ENCODE data around the gene MAGEA4. TPM values are rescaled to one million over a fixed set of nuclear protein-coding genes. Genes with fewer than 3 reads are reported as not detected.

Gene MAGEA4
- total RNA-seq, 4 donors from 2014 or later: not detected

DNA sequence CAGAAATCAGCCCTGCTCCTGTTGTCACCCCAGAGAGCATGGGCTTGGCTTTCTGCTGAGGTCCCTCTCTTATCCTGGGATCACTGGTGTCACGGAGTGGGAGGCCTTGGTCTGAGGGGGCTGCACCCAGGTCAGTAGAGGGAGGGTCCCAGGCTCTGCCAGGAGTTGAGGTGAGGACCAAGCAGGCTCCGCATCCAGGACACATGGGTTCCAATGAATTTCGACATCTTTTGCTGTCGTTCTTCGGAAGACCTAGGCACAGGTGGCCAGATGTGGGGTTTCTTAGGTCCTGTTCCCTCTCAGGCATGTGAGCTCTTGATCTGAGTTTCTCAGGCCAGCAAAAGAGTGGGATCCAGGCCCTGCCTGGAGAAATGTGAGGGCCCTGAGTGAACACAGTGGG lies 10.0 kb downstream of the MAGEA4 start:
- Histone ChIP-seq H3K36me3 (no peaks in the 10 kb centered on the region), H3K27me3 (no peaks in the 10 kb centered on the region), H3K4me1 (no peaks in the 10 kb centered on the region), H3K4me3 (no peak overlapping the region), H3K9me3 (no peaks in the 10 kb centered on the region), H3K27ac (no peak overlapping the region)
- 81% methylated on average over 5 of the region's 5 CpGs; no CpG with 5 or more reads in 1 of the 2 donors for WGBS, 2 donors (ENCODE audit: low coverage in 1 of 2)
- intact Hi-C loops (cut with DNase I; ENCODE audit: low total_unique reads): no loop called here
- no peak for DNase-seq
- in situ Hi-C loops (cut with MboI; ENCODE audit: low pct_ligation_motif_present in 1 of 4, low pct_unique_long_range_greater_than_20kb in 1 of 4, low sequenced_read_pairs in 3 of 4): no loop called here
- TF ChIP-seq CTCF (IDR thresholded peaks at IDR 0.05) (no peak), POLR2AphosphoS5 (IDR thresholded peaks at IDR 0.05) (no peak), EP300 (IDR thresholded peaks at IDR 0.05; ENCODE audit: low read depth) (no peak), POLR2A (IDR thresholded peaks at IDR 0.05) (no peak)

GRCh38 chrX:151923648-151924047 lies 11.0 kb downstream of the MAGEA4 start:
- 97% methylated on average over 6 of the region's 6 CpGs; no CpG with 5 or more reads in 1 of the 2 donors for WGBS, 2 donors (ENCODE audit: low coverage in 1 of 2)
- intact Hi-C loops (cut with DNase I; ENCODE audit: low total_unique reads): no loop called here

GRCh38 chrX:151929126-151929525 lies 16.4 kb downstream of the MAGEA4 start:
- in situ Hi-C loops (cut with MboI; ENCODE audit: low pct_ligation_motif_present in 1 of 4, low pct_unique_long_range_greater_than_20kb in 1 of 4, low sequenced_read_pairs in 3 of 4): no loop called here
- intact Hi-C loops (cut with DNase I; ENCODE audit: low total_unique reads): no loop called here
- 58% methylated on average over 4 of the region's 4 CpGs; no CpG with 5 or more reads in 1 of the 2 donors for WGBS, 2 donors (ENCODE audit: low coverage in 1 of 2)

More at GRCh38 chrX:151923648-151924047, 11.0 kb downstream of the MAGEA4 start:
- DNase-seq: no peak
- H3K27me3 ChIP-seq: no peaks in the 10 kb centered on the region
- in situ Hi-C loops (cut with MboI; ENCODE audit: low pct_ligation_motif_present in 1 of 4, low pct_unique_long_range_greater_than_20kb in 1 of 4, low sequenced_read_pairs in 3 of 4): no loop called here
- no peaks in the 10 kb centered on the region for H3K4me1 ChIP-seq
- no peak overlapping the region for H3K27ac ChIP-seq
- H3K9me3 ChIP-seq: no peaks in the 10 kb centered on the region
- TF ChIP-seq CTCF (IDR thresholded peaks at IDR 0.05) (no peak), POLR2A (IDR thresholded peaks at IDR 0.05) (no peak), EP300 (IDR thresholded peaks at IDR 0.05; ENCODE audit: low read depth) (no peak), POLR2AphosphoS5 (IDR thresholded peaks at IDR 0.05) (no peak)
- no peak overlapping the region for H3K4me3 ChIP-seq
- H3K36me3 ChIP-seq: no peaks in the 10 kb centered on the region

DNA sequence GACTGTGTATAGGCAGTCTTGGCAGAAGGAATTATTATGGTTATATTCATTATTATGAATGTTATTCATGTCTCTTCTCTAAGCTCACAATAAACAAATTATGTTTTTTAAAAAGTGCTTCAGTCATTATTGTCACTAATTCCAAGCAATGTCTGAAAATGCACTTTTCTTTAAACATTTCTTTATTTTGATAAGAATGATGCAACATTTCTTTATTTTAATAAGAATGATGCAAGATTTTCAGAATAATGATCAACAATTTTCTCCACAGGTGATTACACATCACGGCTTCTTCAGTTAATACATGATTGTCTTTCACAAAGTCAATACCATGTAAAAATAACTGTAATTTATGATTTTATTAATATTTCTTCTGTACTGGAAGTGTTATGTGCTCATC lies 22.7 kb downstream of the MAGEA4 start:
- Histone ChIP-seq H3K27me3 (no peaks in the 10 kb centered on the region), H3K4me1 (no peaks in the 10 kb centered on the region), H3K36me3 (no peaks in the 10 kb centered on the region), H3K4me3 (no peak overlapping the region), H3K27ac (no peak overlapping the region), H3K9me3 (no peaks in the 10 kb centered on the region)
- WGBS, 2 donors (ENCODE audit: low coverage in 1 of 2): 84 to 100% methylated on average over 1 of the region's 1 CpG
- intact Hi-C loops (cut with DNase I; ENCODE audit: low total_unique reads) (no loop called here), in situ Hi-C loops (cut with MboI; ENCODE audit: low pct_ligation_motif_present in 1 of 4, low pct_unique_long_range_greater_than_20kb in 1 of 4, low sequenced_read_pairs in 3 of 4) (no loop called here)
- TF ChIP-seq CTCF (IDR thresholded peaks at IDR 0.05) (no peak), POLR2A (IDR thresholded peaks at IDR 0.05) (no peak), EP300 (IDR thresholded peaks at IDR 0.05; ENCODE audit: low read depth) (no peak), POLR2AphosphoS5 (IDR thresholded peaks at IDR 0.05) (no peak)
- no peak for DNase-seq

More at GRCh38 chrX:151929126-151929525, 16.4 kb downstream of the MAGEA4 start:
- H3K36me3 ChIP-seq: no peaks in the 10 kb centered on the region
- TF ChIP-seq CTCF (IDR thresholded peaks at IDR 0.05): no peak
- TF ChIP-seq EP300 (IDR thresholded peaks at IDR 0.05; ENCODE audit: low read depth): no peak
- TF ChIP-seq POLR2AphosphoS5 (IDR thresholded peaks at IDR 0.05): no peak
- TF ChIP-seq POLR2A (IDR thresholded peaks at IDR 0.05): no peak
- no peaks in the 10 kb centered on the region for H3K27me3 ChIP-seq
- no peaks in the 10 kb centered on the region for H3K4me1 ChIP-seq
- no peak overlapping the region for H3K4me3 ChIP-seq
- no peak overlapping the region for H3K27ac ChIP-seq
- no peaks in the 10 kb centered on the region for H3K9me3 ChIP-seq
- DNase-seq: no peak

Measured in transverse colon (tissue), 4 donors.